ENCODE results near the gene SPNS2.

Gene SPNS2

DNA sequence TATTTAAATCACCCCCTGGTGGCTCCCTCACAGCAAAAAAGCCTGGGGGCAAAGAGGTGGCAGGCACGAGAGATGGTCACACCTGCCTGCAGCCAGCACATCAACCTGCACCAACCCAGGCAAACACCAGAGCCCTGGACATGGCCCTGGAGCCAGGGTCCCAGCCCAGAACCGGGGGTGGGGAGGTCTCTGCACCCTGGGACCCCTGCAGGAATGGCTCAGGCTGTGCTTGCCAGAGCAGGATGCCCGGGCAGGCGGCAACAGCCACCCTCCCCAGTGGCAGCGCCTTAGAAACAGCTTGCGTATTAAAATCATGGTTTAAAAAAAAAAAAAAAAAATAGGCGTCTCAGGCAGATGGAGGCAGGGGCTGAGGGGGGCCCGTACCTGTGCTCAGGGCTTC is 40.3 kb downstream of the SPNS2 start:
- peak; percentile 20 for DNase-seq

DNA sequence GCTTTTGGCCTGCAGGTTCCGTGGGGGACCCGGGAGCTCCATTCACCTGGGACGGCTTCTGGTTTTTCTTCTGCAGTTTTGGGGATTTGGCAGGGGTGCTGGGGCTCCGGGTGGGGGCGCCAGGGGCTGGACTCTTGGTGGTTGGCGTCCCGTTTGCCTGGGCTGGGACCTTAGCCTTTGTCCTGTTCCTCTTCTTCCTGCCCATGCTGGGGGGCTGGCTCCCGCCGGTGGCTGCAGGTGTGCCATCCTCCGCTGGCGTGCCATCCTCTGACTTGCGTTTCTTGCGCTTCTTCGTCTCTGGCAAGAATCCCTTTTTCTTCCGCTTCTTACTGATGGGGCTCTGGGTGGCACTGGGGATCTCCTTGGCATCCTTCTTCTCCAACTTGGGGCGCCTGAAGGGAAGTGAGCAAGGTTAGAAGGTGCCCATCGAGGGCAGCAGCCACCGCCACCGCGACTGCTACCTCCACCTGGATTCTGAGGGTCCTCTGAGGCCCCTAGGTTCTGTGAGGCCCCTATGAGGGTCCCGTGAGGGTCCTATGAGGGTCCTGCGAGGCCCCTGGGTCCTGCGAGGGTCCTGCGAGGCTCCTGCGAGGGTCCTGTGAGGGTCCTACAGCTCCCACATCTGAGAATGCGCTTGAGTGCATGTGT is 41.0 kb downstream of the SPNS2 start:
- no peak for DNase-seq

DNA sequence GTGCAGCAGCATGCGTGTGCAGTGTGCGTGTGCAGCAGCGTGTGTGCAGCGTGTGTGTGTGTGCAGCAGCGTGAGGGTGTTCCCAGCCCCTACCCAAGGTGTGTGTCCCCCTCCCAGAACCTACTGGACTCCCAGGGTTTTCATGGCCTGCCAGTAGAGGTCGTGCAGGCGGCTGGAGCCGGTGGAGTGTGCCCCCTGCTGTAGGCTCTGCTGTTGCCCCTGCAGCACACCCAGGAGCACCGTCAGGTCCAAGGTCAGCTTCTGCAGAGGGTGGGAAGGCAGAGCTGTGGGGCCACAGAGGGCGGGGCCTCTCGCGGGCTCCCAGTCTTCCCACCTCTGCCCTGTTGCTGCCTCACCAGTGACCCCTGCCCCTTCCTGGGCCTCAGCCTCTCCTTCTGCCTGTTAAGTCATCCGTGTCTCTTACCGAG is 41.6 kb downstream of the SPNS2 start:
- no peak for DNase-seq

DNA sequence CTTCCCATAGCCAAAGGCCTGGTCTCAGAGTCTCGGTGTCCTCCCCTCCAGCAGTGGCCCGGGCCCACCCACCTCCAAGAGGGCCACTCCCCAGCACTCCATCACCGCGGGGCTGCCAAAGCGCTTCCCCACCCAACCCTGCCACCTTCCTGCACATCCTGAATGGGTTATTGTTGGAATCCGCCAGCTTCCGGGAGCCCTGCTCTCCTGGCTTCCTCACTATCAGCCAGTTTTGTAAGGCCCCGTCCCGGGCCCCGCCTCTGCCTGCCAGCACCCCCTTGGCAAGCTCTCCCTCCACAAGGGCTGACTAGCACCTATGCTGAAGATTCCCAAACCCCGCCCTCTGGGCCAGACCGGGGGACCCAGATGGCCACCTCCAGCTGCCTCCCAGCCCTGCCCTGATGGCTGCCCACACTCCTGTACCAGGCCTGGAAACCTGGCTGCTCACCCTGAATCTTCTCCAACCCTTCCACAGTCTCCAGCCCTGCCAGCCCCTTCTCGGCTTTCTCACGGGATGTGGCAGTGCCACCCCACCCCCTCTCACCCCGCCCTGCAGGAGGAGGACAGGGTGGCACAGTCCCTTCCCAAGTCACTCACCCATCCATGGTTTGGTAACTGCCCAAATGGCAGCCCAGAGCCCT is 42.1 kb downstream of the SPNS2 start:
- peak; percentile 26 for DNase-seq

DNA sequence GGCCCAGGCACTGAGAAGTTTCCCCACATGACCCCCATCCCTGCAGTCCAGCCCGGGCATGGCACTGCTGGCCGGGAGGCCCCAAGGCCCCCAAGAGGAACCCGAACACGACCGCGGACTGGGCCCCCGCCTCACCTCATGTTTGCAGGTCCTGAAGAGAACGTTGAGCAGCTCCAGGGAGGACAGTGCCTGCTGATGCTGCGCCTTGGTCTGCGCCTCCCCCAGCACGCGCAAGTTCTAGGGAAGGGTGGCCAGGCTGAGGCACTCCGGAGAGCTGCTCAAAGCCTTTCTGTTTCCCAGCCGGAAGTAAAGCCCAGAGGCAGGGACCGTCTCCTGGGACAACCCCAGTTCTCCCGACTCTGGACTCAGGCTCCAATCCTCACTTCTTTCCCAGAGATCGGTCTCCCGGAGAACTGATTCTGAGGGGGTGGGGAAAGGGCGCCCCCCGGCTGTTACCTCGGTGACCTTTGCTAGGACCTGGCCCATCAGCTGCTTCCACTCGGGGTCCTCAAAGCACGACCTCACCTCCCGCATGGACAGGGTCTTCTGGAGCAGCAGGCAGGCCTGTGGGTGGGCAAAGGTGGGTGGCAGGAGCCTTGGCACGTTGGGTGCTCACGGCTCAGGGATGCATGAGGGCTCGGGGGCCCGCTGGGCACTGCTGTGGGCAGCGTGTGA is 42.8 kb downstream of the SPNS2 start:
- DNase-seq: peak; percentile 26

DNA sequence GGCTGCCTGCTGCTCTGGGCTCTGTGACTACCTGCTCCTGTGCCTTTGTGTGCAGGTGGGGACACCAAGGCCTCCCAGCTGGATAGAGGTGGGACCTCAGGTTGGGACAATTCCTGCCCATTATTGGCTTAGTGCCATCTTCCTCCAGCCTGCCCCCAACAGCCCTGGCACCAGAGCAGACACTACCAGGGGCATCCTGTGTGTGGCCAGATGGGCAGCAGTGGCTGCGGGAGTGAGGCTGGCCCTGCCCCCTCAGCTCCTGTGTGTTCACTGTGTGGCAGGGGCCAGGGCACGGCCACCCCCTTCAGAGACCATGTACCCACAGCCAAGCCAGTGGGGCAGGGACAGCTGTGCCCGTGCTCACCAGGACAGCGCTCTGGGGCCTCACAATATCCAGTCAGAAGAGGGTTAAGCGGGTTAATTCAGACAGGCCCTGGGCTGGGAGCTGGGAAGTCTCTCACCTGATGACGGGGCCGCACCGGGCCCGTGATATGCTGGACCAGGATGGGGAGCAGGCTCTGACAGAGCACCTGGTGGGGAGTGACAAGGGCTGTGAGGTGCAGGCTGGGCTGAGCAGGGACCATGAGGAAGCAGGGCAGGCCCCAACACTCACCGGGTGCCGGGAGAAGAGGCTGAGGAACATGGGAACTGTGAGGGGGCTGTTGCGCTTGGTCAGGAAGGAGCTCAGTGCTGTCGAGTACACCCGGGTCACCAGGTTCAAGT is 43.5 kb downstream of the SPNS2 start:
- peak; percentile 19 for DNase-seq

DNA sequence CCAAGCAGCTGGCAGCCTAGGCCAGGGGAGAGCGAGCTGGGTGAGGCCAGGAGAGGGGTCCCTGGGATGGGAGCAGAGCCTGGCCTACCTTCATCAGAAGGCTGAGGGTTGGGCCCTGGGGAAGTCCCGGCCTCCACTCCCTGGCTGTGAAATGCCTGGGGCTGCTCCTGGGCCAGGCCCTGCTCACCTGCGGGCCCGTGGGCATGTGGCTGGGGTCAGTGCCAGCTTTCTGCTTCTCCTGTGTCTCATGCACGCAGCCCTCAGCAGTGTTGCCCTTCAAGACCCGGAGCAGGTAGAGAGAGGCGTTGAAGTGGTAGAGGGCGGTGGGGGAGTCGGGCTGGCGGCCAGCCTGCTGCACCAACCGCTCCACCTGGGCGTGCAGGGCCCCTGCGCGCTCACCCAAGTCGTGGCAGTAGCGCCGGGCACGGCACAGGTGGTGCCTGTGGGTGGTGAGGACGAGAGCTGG is 44.1 kb downstream of the SPNS2 start:
- peak; percentile 22 for DNase-seq

DNA sequence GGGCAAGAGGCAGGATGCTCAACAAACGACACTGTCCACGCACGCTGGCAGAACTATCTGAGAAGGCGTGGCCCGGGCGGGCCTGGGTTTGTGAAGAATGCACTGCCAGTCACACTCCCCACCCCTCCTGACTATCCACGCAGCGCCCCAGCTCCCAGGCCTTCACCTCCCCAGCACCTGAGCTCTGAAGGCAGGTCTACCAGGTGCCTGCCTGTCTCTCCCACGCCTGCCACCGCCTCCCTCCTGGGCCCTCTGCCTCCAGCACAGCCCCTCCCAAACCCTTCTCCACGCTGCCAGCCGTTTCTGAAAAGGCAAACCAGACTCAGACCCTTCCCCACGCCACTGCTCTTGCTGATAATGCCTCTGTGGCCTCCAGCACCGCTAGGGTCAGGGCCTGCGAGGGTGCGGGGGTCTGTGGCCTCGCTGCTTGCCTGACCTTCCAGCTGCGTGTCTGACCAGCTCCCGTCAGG is 44.9 kb downstream of the SPNS2 start:
- DNase-seq: no peak

DNA sequence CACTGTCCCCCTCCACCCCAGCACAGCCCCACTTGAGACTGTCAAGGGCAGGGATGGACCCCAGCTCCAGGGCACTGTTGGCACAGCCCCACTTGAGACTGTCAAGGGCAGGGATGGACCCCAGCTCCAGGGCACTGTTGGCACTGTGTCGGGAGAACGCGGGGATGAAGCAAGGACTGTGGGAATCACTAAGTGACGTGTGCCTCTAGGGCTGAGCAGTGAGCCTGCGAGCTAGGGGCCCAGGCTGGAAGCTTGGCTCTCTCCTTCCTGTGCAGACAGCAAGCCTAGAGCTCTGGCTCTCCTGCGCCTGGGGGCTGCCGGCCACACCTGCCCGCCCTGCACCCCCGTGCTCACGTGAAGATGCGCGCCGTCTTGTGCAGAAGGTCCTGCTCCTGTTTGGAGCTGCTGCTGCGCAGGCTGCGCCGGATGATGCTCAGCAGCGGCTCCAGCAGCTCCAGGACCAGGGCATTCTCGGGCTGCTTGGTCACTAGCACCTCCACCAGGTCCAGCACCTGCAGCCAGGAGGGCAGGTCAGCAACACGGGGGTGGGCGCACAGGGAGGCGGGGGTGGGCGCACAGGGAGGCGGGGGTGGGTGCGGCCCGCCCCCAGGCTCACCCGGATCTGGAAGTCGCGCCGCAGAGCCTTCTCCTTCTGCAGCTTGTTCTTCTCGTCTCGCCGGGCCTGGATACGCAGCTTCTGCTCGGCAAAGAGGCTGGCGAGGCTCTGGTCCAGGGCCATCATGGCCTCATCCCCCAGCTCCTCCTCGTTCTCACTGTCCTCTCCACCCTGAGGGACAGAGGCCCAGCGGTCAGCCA is 45.7 kb downstream of the SPNS2 start:
- DNase-seq: no peak

DNA sequence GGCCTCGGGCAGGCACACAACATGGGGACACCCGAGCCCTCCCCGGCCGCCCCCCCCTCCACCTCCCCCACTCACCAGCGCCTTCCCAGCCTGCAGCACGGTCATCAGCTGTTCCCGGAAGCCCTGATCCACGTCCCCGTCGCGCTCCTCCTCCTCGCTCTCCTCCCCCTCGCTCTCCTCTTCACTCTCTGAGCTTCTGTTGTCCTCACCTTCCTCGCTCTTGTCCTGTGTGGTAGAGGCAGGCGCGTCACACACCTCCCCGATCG is 46.2 kb downstream of the SPNS2 start:
- DNase-seq: no peak

DNA sequence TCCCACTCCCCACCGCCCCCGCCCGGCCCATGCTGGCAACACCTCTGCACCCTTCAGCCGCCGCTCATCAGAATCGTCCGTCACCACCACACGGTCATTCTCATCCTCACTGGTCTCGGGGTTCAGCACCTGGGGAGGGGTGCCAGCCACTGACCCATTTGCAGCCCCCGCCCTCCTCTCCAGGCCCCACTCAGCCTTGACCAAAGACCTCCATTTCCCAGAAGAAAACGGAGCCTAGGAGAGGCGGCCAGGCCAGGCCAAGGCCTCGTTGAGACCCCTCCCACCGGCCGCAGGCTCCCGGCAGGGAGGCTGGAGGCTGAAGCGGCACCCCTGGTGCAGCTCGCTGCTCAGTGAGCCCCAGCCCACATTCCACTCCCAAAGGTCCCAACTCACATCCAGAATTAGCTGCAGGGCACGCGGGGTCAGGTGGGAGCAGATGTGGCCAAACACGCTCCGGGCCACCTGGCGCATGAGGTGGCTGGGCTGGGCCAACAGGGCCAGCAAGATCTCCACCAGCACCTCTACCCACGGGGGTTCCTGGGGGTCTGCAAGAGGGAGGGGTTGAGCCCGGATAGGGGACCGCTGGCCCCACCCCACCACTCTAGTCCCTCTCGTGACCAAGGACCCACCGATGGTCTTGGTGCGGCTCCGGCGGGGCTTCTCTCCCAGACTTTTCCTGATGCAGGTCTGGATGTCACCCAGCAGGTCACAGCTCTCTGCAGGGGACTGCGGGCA is 46.7 kb downstream of the SPNS2 start:
- DNase-seq: no peak

DNA sequence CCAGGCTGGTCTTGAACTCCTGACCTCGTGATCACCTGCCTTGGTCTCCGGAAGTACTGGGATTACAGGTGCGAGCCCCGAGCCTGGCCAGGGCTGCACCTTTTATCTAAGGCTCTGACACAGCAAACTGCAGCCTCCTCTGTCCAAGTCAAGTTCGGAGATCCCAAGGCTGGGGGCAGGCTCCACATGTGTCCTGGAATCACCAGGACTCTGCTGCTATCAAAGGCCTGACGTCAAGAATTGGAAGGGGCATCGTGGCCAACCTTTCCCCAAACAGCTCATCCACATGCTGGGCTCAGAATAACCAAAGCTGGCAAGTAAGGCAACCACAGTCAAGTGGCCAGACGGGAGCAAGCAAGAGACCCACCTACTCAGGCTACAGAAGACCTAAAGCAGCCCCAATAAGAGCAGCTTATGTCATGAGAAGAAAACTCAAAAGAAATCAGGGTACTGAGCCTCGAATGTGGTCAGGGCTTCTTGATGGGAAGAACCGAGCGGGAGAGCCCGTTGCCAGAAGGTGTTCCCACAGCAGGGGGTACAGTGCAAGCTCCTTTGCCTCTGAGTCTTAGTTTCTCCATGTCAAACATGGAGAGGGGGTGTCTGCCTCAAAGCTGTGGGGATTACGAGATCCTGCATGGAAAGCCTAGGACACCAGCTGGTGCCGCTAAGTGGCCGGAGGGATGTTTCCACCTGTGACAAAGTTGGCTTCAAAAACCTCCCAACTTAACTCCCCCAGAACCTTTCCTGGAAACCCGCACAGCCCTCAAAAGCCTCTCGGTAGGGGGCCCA is 48.6 kb downstream of the SPNS2 start:
- no peak for DNase-seq

DNA sequence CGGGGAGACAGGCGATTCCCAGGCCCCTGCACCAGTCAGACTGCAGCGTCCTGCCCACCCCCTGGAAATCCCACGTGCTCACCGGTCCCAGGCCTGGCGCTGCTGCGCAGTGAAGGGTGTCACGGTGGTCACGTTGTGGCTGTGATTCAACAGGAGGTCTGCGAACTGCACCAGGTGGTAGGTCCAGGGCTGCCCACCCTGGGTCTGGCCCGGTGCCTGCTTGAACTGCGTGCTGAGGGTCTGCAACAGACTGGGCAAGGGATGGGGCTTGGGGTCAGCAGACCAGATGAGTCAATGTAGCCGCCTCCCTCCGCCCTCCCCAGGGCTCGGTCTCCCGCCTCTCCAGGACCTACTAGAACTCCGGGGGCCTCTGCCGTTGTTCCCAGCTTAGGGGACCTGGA is 49.4 kb downstream of the SPNS2 start:
- no peak for DNase-seq

DNA sequence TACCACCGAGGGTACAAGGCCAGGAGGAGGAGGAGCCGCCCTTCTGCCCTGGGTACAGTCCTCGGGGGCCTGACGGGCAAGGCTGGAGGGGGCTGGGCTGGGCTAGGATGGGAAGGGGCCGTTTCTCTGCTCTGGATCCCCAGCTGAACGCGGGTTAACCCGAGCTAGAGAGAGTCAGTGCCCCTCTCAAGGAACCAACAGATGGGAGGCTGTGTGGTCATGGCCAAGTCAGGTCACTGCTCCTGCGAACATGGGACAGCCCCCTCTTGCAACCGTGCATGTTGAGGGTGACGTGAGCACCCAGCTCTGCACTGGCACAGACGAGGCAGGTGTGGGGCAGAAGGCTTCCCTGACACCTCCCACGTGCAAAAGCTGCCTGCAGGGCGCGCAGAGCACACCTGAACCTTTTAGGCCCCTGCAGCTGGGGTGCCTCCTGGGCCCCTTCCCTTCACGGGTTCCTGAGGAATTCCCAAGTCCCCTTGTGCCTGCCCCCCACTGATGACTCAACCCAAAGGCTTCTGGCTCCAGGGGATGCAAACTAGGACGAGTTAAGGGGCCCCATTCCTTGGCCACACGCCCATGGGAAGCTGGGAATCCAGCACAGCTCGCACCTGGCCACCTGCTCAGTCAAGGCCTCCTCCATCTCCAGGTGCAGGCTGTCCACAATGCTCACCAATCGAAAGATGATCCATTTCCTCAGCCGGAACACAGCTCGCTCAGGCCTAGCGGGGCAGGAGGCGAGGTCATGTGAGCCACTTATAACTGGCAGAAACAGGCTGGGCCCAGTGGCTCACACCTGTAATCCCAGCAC is 50.2 kb downstream of the SPNS2 start:
- DNase-seq: no peak

DNA sequence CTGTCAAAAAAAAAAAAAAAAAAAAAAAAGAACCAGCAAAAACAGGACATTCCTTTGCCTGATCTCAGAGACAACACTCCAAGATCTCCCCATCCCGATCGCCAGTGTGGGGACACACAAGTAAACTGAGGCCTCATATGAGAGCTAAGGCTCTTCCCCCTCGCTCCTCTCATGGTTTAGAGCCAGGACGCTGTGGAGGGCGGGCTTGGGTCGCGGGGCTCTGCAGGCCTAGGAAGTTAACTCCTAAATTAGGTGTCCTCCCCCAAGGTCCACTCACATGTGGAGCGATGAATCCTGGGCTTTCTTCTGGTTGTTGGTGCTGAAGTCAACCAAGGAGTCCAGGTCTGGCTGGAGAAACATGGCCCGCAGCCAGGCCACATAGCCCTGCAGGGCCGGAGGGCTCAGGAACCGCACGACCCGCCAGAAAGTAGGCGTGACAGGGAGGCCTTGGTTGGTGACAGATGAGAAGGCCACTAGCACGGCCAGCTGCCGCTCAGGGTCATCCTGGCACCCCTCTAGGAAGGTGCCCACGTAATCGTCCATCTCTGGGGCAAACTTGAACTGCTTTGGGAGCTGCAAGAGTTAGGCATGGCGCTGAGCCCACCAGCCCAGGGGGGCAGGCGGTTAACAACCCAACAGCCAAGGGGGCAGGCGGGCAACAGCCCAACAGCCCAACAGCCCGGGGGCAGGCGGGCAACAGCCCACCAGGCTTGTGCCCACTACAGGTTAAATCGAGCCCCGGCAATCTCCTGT is 51.3 kb downstream of the SPNS2 start:
- no peak for DNase-seq

DNA sequence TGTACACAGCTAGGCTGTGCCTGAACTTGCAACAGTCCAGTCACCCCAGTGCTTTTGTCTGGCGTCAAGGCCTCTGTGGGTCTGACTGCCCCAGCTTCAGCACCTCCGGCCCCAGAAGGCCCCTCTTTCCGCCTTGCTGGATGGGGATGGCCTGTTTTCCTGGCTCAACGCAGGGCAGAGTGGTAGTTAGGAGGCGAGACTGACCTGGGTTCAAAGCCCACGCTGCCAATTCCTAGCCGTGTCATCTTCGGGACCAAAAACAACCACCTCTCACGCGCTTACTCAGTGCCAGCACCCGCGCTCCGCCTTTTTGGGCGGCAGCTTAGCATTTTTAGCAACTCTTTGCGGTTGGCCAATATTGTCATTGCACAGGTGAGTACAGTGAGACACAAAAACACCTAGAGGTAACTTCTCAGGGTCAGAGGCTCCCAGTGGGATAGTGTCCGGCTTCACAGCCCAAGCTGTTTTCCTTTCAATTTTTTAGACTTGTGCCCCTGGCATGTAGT is 51.9 kb downstream of the SPNS2 start:
- no peak for DNase-seq

DNA sequence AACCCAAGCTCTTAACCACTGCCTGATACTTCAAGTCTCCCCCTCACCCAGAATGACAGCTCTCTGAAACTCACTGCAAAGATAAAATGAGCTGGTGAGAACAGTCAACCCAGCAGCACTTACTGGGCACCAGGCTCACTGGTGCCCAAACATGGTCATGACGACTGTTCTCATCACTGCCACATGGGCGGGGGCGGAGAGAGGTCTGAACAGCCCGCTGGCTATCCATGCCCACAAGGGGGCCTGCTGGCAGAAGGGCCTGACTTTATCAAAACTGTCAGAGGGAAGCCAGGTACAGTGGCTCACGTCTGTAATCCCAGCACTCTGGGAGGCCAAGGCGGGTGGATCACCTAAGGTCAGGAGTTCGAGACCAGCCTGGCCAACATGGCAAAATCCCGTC is 52.5 kb downstream of the SPNS2 start:
- no peak for DNase-seq

DNA sequence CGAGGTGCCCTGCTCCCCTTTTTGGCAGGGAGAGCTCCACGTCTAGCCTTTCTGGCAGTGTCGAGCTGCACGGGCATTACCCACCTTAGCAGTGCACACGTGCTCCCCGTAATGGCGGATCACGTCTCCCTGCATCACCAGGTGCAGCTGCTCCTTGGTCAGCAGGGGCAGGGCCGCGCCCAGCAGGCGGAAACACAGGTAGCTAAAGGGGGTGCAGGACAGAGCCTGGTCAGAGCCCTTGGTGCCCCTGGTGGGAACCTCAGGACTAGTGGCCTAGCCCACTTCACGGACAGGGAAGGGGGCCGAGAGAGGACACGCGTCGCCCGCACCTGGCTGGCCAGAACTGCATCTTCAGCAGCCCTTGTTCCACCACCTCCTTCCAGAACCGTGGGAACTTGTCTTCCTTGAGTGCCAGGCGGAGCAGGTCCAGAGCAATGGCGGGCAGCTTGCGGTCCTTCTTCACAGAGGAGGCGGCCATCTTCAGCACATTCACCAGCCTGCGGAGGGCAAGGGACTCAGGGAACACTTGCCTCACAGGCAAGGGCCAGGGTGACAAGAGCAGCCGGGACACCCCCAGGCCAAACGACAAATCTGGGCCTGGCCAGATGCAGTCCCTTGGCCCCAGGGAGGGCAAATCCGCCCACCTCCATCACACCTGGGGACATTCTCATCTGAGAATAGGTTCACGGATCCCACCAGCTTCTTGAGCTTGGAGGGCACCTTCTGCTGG is 53.3 kb downstream of the SPNS2 start:
- no peak for DNase-seq

DNA sequence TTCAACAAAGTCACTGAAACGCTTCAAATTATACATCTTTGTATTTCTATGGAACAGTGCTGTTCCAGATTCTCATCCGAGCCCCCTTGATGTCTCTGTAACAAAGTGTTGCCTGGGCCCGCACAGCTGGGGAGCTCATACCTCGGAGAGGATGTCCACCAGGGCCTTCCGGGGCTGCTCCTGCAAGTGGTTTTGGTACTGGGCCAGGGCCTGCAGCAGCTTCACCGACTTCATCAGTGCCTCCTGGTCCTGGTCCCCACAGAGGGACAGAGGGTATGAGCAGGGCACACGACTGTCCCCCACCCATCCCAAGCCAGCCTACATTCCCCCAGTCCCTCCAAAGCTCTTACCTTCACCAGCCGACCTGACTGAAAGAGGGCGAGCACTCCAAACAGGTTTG is 55.0 kb downstream of the SPNS2 start:
- no peak for DNase-seq

Data from right hindlimb (tissue), 1 donor.